DMS53 treated with DMSO at 0.1 percent for 48 hours (cell line): ENCODE results near the gene MESD.

Source experiments
- DNase-seq: peaks from one replicate; lab custom pipeline; 2025; ENCODE audit not compliant: unreplicated experiment; lab: John Stamatoyannopoulos, UW

MESD gene

GRCh38 chr15:80940331-80940730 is 49.3 kb downstream of the MESD start:
- DNase-seq, result no peak

- no peak for DNase-seq
Measured at GRCh38 chr15:80939216-80939615, 50.4 kb downstream of the MESD start.

GRCh38 chr15:80937718-80938117 is 51.9 kb downstream of the MESD start:
- no peak for DNase-seq

DNA sequence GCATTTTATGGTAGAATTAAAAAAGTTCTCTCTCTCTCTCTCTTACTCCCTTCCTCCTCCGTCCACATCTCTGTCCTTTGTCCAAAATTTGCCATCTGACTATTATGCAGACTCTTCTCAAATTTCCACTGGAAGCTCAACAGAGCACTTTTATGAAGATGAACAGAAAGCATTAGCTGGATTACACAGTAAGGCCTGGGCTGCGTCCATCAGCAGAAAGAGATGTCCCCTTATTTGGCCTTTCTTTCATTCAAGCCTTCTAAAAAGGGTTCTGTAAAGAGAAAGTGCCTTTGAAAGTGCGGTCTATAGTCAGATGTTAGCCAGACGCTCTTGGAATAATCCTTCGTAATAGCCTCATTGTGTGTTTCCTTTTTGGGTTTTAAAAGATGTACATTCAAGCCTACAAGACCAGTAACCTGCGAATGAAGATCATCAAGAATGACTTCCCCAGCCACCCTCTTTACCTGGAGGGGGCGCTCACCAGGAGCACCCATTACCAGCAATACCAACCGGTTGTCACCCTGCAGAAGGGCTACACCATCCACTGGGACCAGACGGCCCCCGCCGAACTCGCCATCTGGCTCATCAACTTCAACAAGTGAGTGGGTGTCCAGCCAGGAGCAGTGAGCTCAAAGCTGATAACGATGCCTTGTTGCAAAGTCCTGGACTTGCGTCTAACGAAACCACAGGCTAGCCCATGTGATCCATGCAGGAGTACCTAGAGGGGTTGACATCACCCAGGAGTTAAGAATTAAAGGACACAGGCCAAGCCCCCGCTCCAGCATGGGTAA is 53.1 kb downstream of the MESD start:
- no peak for DNase-seq

- no peak for DNase-seq
Measured at GRCh38 chr15:80934761-80935221, 54.8 kb downstream of the MESD start.

- DNase-seq, result no peak
Measured at GRCh38 chr15:80932989-80933388, 56.6 kb downstream of the MESD start.

- DNase-seq, result no peak
Measured at GRCh38 chr15:80932513-80932815, 57.2 kb downstream of the MESD start.

DNA sequence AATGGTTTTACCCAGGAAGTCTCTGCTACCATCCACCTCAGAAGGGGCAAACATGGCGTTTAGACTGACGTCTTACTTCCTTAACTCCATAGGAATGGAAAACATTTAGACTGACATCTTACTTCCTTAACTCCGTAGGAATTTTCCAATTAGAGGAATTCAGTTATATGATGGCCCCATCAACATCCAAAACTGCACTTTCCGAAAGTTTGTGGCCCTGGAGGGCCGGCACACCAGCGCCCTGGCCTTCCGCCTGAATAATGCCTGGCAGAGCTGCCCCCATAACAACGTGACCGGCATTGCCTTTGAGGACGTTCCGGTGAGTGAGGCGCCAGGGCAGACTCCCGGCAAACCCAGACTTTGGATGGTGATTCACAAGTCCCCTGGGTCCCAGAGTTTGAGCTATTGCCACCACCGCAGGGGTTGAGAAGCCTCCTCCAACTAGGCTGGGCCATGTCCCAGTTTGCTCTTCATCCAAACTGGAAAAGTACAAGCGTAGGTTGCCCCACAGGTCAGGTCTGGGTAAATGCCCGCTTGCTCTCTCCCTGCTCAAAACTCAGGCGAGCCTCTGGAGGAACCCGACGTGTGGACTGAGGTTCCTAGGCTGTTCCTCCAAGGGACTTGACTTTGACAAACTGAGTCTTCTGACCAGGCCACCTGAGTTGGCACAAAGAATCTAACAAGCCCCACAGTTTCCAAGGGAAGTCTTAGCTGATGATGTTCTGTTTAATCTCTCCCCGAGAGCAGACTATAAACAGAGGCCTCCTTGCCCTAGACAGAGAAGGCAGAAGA is 57.7 kb downstream of the MESD start:
- no peak for DNase-seq

DNA sequence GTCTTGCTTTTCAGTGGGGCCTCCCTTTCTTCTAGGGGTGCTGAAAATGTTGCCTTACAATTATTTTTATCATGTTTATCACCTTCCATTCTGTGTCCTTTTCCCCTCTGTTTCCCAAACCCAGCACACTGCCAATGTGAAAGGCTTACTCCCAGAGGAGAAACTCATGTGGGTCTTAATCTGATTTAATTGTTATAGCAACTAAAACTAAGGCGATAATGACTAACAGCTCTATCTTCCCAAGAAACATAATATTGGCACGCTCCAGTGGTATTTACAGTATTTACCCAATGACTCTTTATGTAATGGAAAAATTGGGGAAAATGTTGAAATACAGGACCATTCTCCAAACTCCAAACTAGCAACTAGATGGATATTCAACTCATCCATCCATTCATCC is 58.4 kb downstream of the MESD start:
- DNase-seq, result no peak

- DNase-seq, result no peak
Measured at GRCh38 chr15:80929689-80930088, 59.9 kb downstream of the MESD start.

GRCh38 chr15:80929225-80929624 is 60.4 kb downstream of the MESD start:
- no peak for DNase-seq

- no peak for DNase-seq
Measured at GRCh38 chr15:80926126-80926525, 63.5 kb downstream of the MESD start.

DNA sequence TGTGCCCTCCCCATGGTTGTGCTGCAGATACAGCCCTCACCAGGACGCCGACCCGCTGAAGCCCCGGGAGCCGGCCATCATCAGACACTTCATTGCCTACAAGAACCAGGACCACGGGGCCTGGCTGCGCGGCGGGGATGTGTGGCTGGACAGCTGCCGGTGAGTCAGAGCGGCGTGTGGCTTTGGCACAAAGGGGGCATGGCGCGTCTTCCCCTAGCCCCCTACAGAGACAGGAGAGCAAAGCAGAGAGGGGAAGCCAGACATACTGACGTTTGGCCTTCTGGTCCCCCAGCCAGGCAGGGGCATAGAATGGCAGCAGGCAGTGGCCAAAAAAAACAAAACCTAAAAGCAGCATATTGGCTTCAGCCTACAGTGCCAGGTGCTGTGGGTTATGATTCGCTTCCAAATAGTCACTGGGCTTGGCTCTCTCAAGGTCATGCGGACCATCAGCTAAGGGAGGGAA is 64.0 kb downstream of the MESD start:
- DNase-seq, result no peak

DNA sequence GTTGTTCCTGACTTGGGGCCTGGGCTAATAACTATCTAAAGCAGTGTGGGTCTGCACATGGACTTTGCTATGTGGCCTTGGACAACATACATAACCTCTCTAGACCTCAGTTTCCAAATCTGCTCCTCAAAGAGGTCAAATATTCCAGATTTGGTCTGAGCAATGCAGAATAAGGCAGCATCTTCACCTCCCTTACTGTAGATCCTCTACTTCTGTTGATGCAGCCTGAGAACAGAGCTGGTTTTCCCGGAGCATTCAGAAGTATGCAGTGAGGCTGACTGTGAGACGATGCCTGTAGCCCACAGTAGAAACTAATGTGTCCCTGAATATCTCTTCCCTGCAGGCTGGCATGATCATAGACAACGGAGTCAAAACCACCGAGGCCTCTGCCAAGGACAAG is 65.3 kb downstream of the MESD start:
- no peak for DNase-seq

GRCh38 chr15:80923668-80924067 is 66.0 kb downstream of the MESD start:
- no peak for DNase-seq

DNA sequence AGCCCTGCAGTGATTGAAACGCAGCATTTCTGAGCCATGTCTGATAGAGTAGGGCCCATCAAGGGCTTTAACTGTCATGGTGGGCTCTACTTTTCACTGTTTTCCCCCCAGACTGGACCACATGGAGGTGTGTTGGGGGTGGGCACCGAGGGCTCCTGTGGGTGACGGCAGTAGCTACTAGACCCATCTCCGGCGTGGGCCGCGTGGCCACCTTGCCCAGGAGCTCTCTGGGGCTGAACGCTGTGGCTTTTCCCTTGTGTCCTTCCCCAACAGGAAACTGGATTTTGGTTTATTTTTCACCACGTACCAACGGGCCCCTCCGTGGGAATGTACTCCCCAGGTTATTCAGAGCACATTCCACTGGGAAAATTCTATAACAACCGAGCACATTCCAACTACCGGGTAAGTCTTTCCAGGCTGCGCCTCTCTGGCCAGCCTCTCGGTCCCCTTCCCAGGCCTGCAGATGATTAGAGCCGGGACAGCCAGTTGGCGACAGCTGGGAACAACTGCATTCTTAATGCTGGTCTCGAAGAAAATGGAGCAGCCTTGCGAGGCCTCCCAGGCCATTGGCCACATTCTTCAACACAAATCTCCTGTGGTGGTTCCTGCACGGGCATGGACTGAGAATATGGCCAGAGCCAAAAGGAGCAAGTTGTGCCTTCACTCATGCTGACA is 67.7 kb downstream of the MESD start:
- DNase-seq, result no peak

- DNase-seq, result no peak
Measured at GRCh38 chr15:80920271-80920699, 69.3 kb downstream of the MESD start.

DNA sequence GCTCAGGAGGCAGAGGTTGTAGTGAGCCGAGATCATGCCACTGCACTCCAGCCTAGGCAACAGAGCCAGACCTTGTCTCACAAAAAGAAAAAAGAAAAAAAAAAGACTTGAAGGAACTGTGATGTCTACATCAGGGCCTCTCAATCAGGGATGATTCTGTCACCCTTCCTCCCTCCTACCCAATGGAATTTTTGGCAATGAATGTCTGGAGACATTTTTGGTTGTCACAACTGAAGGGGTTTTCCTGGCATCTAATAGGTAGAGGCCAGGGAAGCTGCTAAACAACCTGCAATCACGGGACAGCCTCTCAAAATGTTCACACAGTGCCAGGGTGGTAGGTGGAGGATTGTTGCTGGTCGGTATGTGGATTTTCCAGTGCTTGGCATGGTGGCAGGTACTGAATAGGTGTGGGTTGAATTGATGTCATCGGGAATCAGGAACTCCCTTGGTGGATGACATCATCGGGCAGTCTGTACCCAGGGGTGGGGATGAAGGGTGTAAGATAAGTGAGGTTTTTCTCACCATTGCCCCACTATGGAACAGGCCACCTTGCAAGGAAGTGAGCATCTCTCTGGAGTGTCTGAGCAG is 71.3 kb downstream of the MESD start:
- no peak for DNase-seq

GRCh38 chr15:80916056-80916455 is 73.6 kb downstream of the MESD start:
- DNase-seq, result no peak

- no peak for DNase-seq
Measured at GRCh38 chr15:80915472-80915871, 74.1 kb downstream of the MESD start.

- DNase-seq, result no peak
Measured at GRCh38 chr15:80913541-80913940, 76.1 kb downstream of the MESD start.
